Keratinocyte (primary cell): ENCODE results near the gene ACACB. TPM values are rescaled to one million over a fixed set of nuclear protein-coding genes. Genes with fewer than 3 reads are reported as not detected.

Experiments used
- DNase-seq: peaks from one replicate; pipeline ENCODE4 v3.0.0-alpha.2; 2011; ENCODE audit warnings: low read depth, missing footprints, low spot score
- FAIRE-seq: peaks from 2 replicates; lab custom pipeline; 2011; peaks lifted over from hg19 to GRCh38; lab: Jason Lieb, UNC
- H2AFZ ChIP-seq: 2 replicates; pipeline ENCODE4 v1.6.0; 2012; ENCODE audit warnings: low read length, control low read depth, inconsistent platforms; ENCODE audit not compliant: control insufficient read depth
- H3K27ac ChIP-seq: 2 replicates; pipeline ENCODE4 v1.5.1; 2011; ENCODE audit warnings: low read length; ENCODE audit not compliant: control insufficient read depth, insufficient read depth
- H3K27me3 ChIP-seq: 3 replicates; pipeline ENCODE4 v1.6.0; 2011; ENCODE audit warnings: low read length; ENCODE audit not compliant: control insufficient read depth, insufficient read depth; ENCODE audit errors: extremely low read depth
- H3K36me3 ChIP-seq, 2 experiments: 2 replicates in 1 of 2; 3 replicates in 1 of 2; pipeline ENCODE4 v1.5.1; 2011; ENCODE audit warnings: low read length in 2 of 2, mild to moderate bottlenecking in 1 of 2; ENCODE audit not compliant: control insufficient read depth in 2 of 2, insufficient read depth in 2 of 2; ENCODE audit errors: extremely low read depth in 1 of 2
- H3K4me1 ChIP-seq: 3 replicates; pipeline ENCODE4 v1.5.1; 2011; ENCODE audit warnings: low read length; ENCODE audit not compliant: control insufficient read depth, insufficient read depth; ENCODE audit errors: extremely low read depth
- H3K4me2 ChIP-seq: 3 replicates; pipeline ENCODE4 v1.6.0; 2011; ENCODE audit warnings: low read depth, low read length; ENCODE audit not compliant: control insufficient read depth, insufficient read depth; ENCODE audit errors: extremely low read depth
- H3K4me3 ChIP-seq, 3 experiments: fragments of 200-600 bp in 1 of 3; sonication (generic) in 1 of 3; 2 replicates in 2 of 3; 3 replicates in 1 of 3; pipeline ENCODE4 v1.5.1; 2011 to 2016; ENCODE audit warnings: low read length in 3 of 3, mild to moderate bottlenecking in 3 of 3, control low read depth in 2 of 3, inconsistent platforms in 1 of 3, low read depth in 1 of 3, mixed read lengths in 1 of 3, mixed run types in 1 of 3, moderate library complexity in 1 of 3; ENCODE audit not compliant: control insufficient read depth in 2 of 3, insufficient read depth in 2 of 3; ENCODE audit errors: extremely low read depth in 1 of 3
- H3K79me2 ChIP-seq: 2 replicates; pipeline ENCODE4 v1.6.0; 2012; ENCODE audit warnings: low read length; ENCODE audit not compliant: control insufficient read depth, insufficient read depth
- H3K9ac ChIP-seq: 3 replicates; pipeline ENCODE4 v1.6.0; 2011; ENCODE audit warnings: low read length; ENCODE audit not compliant: control insufficient read depth, insufficient read depth; ENCODE audit errors: extremely low read depth
- H3K9me1 ChIP-seq: 3 replicates; pipeline ENCODE4 v1.6.0; 2011; ENCODE audit warnings: low read length; ENCODE audit not compliant: control insufficient read depth, insufficient read depth; ENCODE audit errors: extremely low read depth
- H3K9me3 ChIP-seq: 2 replicates; pipeline ENCODE4 v1.5.1; 2012; ENCODE audit warnings: low read depth, low read length; ENCODE audit not compliant: control insufficient read depth
- H4K20me1 ChIP-seq: 3 replicates; pipeline ENCODE4 v1.6.0; 2011; ENCODE audit warnings: low read length; ENCODE audit not compliant: control insufficient read depth, insufficient read depth; ENCODE audit errors: extremely low read depth
- CTCF ChIP-seq, 3 experiments: IDR thresholded peaks in 1 of 3; conservative IDR thresholded peaks in 1 of 3; optimal IDR thresholded peaks in 1 of 3; 2 replicates in 2 of 3; 3 replicates in 1 of 3; pipeline versions ENCODE3 to v1.5.1; 2011; ENCODE audit warnings: low read length in 3 of 3, mild to moderate bottlenecking in 3 of 3, moderate library complexity in 2 of 3, control low read depth in 1 of 3, inconsistent platforms in 1 of 3; ENCODE audit not compliant: insufficient read depth in 2 of 3; ENCODE audit errors: extremely low read depth in 1 of 3
- EZH2 ChIP-seq: IDR thresholded peaks from one replicate; pipeline ENCODE4 v1.6.1; 2012; ENCODE audit warnings: inconsistent platforms, mild to moderate bottlenecking, low read length, moderate library complexity
- dilution Hi-C: fragments of 300-500 bp; cut with MboI; formaldehyde crosslinking; loops from one replicate; pipeline ENCODE4 v1.7.0; 2020; ENCODE audit warnings: low sequenced_read_pairs; ENCODE audit not compliant: extremely low pct_ligation_motif_present
- polyA plus RNA-seq, 5 experiments: library from polyadenylated mRNA; depleted of rRNA in 3 of 5; stranded (reverse) in 3 of 5; stranded (forward) in 1 of 5; unstranded in 1 of 5; fragments of >200 nt; gene quantifications; 1 replicate in 1 of 5; 2 replicates in 3 of 5; 3 replicates in 1 of 5; pipeline versions ENCODE4 v1.2.1 to v1.2.3, GENCODE V29; 2011 to 2012; ENCODE audit warnings: missing spikeins in 2 of 5, low read depth in 1 of 5, low replicate concordance in 1 of 5

The ACACB gene
- polyA plus RNA-seq, 1 donor (not counting 4 experiments of a cell fraction or from before 2014, with no cell fraction given): 1.3 TPM

GRCh38 chr12:109178532-109178931 lies 62.1 kb downstream of the ACACB start:
- no peak for FAIRE-seq

GRCh38 chr12:109179927-109180326 lies 63.5 kb downstream of the ACACB start:
- no peak for DNase-seq
- no peaks in the 10 kb centered on the region for H4K20me1 ChIP-seq
- no peaks in the 10 kb centered on the region for H3K36me3 ChIP-seq
- no peak overlapping the region for H3K9ac ChIP-seq
- H3K4me3 ChIP-seq: no peak overlapping the region
- no peaks in the 10 kb centered on the region for H3K27me3 ChIP-seq
- no peaks in the 10 kb centered on the region for H3K79me2 ChIP-seq
- no peaks in the 10 kb centered on the region for H3K9me1 ChIP-seq
- no peak for TF ChIP-seq EZH2
- TF ChIP-seq CTCF (optimal IDR thresholded peaks at IDR 0.05 in 1 of 3, IDR thresholded peaks at IDR 0.05 in 1 of 3, conservative IDR thresholded peaks at IDR 0.05 in 1 of 3; ENCODE audit: extremely low read depth in 1 of 3, insufficient read depth in 2 of 3, low read length in 3 of 3): no peak
- FAIRE-seq: no peak
- H2AFZ ChIP-seq: no peak overlapping the region
- dilution Hi-C loops: no loop called here
- no peaks in the 10 kb centered on the region for H3K4me1 ChIP-seq
- H3K9me3 ChIP-seq: no peaks in the 10 kb centered on the region
- H3K27ac ChIP-seq: no peak overlapping the region
- no peak overlapping the region for H3K4me2 ChIP-seq

More at GRCh38 chr12:109178532-109178931, 62.1 kb downstream of the ACACB start:
- TF ChIP-seq EZH2 (no peak), CTCF (optimal IDR thresholded peaks at IDR 0.05 in 1 of 3, IDR thresholded peaks at IDR 0.05 in 1 of 3, conservative IDR thresholded peaks at IDR 0.05 in 1 of 3; ENCODE audit: extremely low read depth in 1 of 3, insufficient read depth in 2 of 3, low read length in 3 of 3) (no peak)
- Histone ChIP-seq H3K4me3 (no peak overlapping the region), H3K27ac (no peak overlapping the region), H3K27me3 (no peaks in the 10 kb centered on the region), H4K20me1 (no peaks in the 10 kb centered on the region), H3K4me2 (no peak overlapping the region), H3K4me1 (no peaks in the 10 kb centered on the region), H3K9me3 (no peaks in the 10 kb centered on the region), H3K9me1 (no peaks in the 10 kb centered on the region), H3K9ac (no peak overlapping the region), H3K36me3 (no peaks in the 10 kb centered on the region), H2AFZ (no peak overlapping the region), H3K79me2 (no peaks in the 10 kb centered on the region)
- no peak for DNase-seq
- dilution Hi-C loops: no loop called here
